Measurements from ENCODE around the gene B2M. TPM values are rescaled to one million over a fixed set of nuclear protein-coding genes. Genes with fewer than 3 reads are reported as not detected.

B2M gene
- total RNA-seq, 1 donor from 2014 or later: 4,741 TPM

- no peak for TF ChIP-seq CTCF (IDR thresholded peaks at IDR 0.05)
- no peak overlapping the region for H3K4me3 ChIP-seq
- no peaks in the 10 kb centered on the region for H3K27me3 ChIP-seq (ENCODE audit: low read depth)
- H3K27ac ChIP-seq: peak overlapping the region; percentile 44
- ATAC-seq (no peak), DNase-seq (no peak)
- H3K9me3 ChIP-seq: no peaks in the 10 kb centered on the region
- peaks cover 26% of the 10 kb centered on the region for H3K4me1 ChIP-seq
- H3K36me3 ChIP-seq: no peaks in the 10 kb centered on the region
- intact Hi-C loops (cut with DNase I): no loop called here
These were observed 4.9 kb upstream of the B2M start for GRCh38 chr15:44706401-44706800.

- H3K27me3 ChIP-seq (ENCODE audit: low read depth): no peaks in the 10 kb centered on the region
- DNase-seq: peak; percentile 67
- peak in 1 of 2 donors; percentile 49 for ATAC-seq
- no peaks in the 10 kb centered on the region for H3K36me3 ChIP-seq
- no peak for TF ChIP-seq CTCF (IDR thresholded peaks at IDR 0.05)
- no peak overlapping the region for H3K4me3 ChIP-seq
- H3K27ac ChIP-seq: peak overlapping the region; percentile 49
- peaks cover 26% of the 10 kb centered on the region for H3K4me1 ChIP-seq
- intact Hi-C loops (cut with DNase I): no loop called here
- H3K9me3 ChIP-seq: no peaks in the 10 kb centered on the region
These were observed 4.2 kb upstream of the B2M start for GRCh38 chr15:44706946-44707636.

- H3K9me3 ChIP-seq: no peaks in the 10 kb centered on the region
- DNase-seq: peak; percentile 75
- intact Hi-C loops (cut with DNase I): no loop called here
- no peaks in the 10 kb centered on the region for H3K27me3 ChIP-seq (ENCODE audit: low read depth)
- ATAC-seq: no peak
- TF ChIP-seq CTCF (IDR thresholded peaks at IDR 0.05): peak; percentile 15
- H3K4me3 ChIP-seq: peak overlapping the region; percentile 80
- peak overlapping the region; percentile 99 for H3K27ac ChIP-seq
- H3K36me3 ChIP-seq: peaks cover 12% of the 10 kb centered on the region
- peaks cover 51% of the 10 kb centered on the region for H3K4me1 ChIP-seq
These were observed 851 bp upstream of the B2M start for GRCh38 chr15:44710236-44711095.

- Histone ChIP-seq H3K36me3 (peaks cover 26% of the 10 kb centered on the region), H3K27me3 (ENCODE audit: low read depth) (no peaks in the 10 kb centered on the region), H3K4me1 (peaks cover 61% of the 10 kb centered on the region), H3K9me3 (no peaks in the 10 kb centered on the region), H3K4me3 (peak overlapping the region; percentile 80), H3K27ac (peak overlapping the region; percentile 99)
- peak; percentile 72 for ATAC-seq
- DNase-seq: peak; percentile 72
- no peak for TF ChIP-seq CTCF (IDR thresholded peaks at IDR 0.05)
- intact Hi-C loops (cut with DNase I): no loop called here
These were observed 527 bp downstream of the B2M start for GRCh38 chr15:44711743-44712345.

- Histone ChIP-seq H3K27me3 (ENCODE audit: low read depth) (no peaks in the 10 kb centered on the region), H3K9me3 (no peaks in the 10 kb centered on the region), H3K4me3 (peak overlapping the region; percentile 80), H3K36me3 (peaks cover 32% of the 10 kb centered on the region), H3K27ac (peak overlapping the region; percentile 99), H3K4me1 (peaks cover 61% of the 10 kb centered on the region)
- no peak for TF ChIP-seq CTCF (IDR thresholded peaks at IDR 0.05)
- intact Hi-C loops (cut with DNase I): no loop called here
- DNase-seq (peak; percentile 75), ATAC-seq (peak; percentile 80)
These were observed 1.2 kb downstream of the B2M start for GRCh38 chr15:44712346-44713005.

Measured in lower lobe of right lung (tissue), 2 donors.